Stimulated activated CD4-positive, alpha-beta T cell treated with anti-CD3 and anti-CD28 coated beads, Interleukin-12 subunit alpha, Interleukin-12 subunit beta, amount 100 ng/mL, for 48 hours (primary cell): ENCODE measurements around the gene CPM.
"Not testable (repeated sequence)": the region's sequence is repeated elsewhere in the genome, so short reads cannot be mapped to it uniquely, and the experiment has no call there.

ENCODE experiments used
- DNase-seq, 3 donors: peaks; one replicate each; pipeline ENCODE4 v3.0.0-alpha.2; 2020; ENCODE audit warnings: low read depth in 2 of 3, low spot score in 1 of 3

Gene CPM

DNA sequence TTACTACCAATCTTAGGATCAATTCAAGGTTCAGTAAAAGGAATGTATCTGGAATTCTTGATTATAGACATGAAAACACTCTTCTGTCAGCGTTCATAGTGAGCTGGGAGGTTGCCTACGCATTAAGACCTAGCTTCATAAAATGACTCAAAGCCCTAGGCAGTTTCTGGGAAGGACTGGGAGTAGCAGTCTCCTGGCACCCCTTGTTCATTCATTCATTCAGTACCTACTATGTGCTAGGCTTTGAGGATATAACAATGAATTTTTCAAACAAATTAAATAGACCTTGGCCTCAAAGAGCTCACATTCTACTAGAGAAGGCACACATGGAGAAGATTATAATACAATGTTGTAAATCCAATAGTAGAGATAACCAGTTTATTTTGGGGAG lies 78.9 kb downstream of the CPM start:
- no peak for DNase-seq

- DNase-seq, result no peak
These were observed 79.4 kb downstream of the CPM start for GRCh38 chr12:68853396-68854077.

DNA sequence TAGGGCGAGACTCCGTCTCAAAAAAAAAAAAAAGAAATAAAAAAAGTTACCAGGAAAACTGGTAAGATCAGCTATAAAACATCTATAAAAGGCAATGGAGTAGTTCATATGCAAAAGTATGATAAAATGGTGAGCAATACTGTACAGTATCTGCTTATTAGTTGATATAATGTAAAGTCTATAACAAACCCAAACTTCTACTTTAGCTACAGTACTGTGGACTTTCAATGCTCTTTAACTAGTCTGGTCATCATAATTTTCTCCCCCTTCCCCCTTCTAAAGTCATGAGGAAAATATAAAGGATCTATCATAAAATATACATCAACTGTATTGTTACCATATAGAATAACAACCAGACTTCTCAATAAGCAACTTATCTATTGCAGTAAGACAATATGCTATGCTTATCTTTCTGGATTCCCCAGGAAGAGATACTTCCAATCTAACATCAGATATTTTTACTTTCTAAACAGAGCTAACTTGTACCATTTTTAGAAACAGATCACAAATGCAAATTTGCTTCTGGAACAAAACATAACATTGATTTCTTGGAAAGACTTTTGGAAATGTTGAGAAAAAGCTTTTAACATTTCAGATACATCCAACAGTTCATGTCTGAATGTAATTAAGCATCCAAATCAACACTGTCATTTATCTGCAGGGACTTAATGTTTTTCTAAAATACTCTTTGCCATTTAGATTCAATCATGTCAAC lies 81.2 kb downstream of the CPM start:
- DNase-seq, result no peak

- DNase-seq, result no peak
These were observed 82.6 kb downstream of the CPM start for GRCh38 chr12:68850390-68850789.

- no peak for DNase-seq
These were observed 86.2 kb downstream of the CPM start for GRCh38 chr12:68846811-68847210.

GRCh38 chr12:68844788-68845695 lies 87.9 kb downstream of the CPM start:
- DNase-seq, result no peak

DNA sequence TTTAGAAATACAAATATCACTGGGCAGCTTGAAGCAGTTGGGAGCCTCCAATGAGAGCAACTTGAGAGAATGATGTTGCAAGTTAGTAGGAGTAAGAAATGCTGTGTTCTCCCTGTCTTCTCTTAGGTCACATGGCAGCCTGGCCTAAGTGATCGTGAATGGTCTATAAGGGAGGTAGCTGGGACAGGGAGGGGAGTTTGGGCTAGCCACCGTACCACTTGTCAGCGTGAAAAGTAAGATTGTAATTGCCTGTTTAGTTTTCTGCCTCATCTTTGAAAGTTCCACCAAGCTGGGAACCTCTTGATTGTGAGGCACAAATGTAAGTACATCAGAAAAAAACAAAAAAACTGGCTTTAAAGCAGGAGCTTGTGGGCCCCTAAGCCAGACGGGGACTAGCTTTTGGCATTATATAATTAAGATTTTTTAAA lies 88.6 kb downstream of the CPM start:
- no peak for DNase-seq

- no peak for DNase-seq
These were observed 90.0 kb downstream of the CPM start for GRCh38 chr12:68842784-68843567.

DNA sequence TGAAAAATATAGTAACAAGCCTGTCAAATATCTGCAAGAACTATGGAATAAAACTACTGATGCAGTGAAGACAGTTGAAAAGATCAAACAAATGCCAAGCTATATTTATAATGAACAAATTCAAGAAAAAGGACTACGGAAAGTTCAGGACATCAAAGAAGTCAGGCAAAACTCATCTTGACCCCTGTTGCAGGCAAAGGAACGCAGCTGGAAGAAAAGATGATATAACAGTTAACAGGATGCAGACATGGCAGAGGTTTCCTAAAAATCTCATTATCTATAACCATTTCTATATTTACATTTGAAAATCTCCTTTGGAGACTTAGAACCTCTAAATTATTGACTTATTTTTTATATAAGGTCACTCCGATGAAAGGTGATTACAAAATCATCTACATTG lies 90.8 kb downstream of the CPM start:
- no peak for DNase-seq

- no peak for DNase-seq
These were observed 91.3 kb downstream of the CPM start for GRCh38 chr12:68841717-68842116.

- DNase-seq, result not testable (repeated sequence)
These were observed 91.8 kb downstream of the CPM start for GRCh38 chr12:68841175-68841574.

DNA sequence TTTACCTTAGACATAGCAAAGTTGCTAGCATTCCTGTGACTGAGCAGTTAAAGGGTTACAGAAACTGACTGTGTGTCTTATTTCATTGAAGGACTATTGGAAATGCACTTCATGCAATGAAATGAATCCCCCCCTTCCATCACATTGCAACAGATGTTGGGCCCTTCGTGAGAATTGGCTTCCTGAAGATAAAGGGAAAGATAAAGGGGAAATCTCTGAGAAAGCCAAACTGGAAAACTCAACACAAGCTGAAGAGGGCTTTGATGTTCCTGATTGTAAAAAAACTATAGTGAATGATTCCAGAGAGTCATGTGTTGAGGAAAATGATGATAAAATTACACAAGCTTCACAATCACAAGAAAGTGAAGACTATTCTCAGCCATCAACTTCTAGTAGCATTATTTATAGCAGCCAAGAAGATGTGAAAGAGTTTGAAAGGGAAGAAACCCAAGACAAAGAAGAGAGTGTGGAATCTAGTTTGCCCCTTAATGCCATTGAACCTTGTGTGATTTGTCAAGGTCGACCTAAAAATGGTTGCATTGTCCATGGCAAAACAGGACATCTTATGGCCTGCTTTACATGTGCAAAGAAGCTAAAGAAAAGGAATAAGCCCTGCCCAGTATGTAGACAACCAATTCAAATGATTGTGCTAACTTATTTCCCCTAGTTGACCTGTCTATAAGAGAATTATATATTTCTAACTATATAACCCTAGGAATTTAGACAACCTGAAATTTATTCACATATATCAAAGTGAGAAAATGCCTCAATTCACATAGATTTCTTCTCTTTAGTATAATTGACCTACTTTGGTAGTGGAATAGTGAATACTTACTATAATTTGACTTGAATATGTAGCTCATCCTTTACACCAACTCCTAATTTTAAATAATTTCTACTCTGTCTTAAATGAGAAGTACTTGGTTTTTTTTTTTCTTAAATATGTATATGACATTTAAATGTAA lies 93.5 kb downstream of the CPM start:
- no peak for DNase-seq

- DNase-seq, result no peak
These were observed 94.7 kb downstream of the CPM start for GRCh38 chr12:68838046-68838886.

DNA sequence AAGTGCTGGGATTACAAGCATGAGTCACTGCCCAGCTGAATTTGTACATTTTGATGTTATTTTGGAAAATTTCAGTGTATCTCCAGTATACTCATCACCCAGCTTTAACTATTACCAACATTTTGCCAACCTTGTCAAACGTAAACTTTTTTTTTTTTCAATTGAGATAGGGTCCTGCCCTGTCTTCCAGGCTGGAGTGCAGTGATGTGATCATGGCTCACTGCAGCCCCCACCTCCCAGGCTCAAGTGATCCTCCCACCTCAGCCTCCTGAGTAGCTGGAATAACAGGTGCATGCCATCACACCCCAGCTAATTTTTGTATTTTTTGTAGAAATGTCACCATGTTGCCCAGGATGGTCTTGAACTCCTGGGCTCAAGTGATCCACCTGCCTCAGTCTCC lies 95.8 kb downstream of the CPM start:
- no peak for DNase-seq

- no peak for DNase-seq
These were observed 97.5 kb downstream of the CPM start for GRCh38 chr12:68835333-68835908.

- no peak for DNase-seq
These were observed 99.5 kb downstream of the CPM start for GRCh38 chr12:68833508-68833907.

DNA sequence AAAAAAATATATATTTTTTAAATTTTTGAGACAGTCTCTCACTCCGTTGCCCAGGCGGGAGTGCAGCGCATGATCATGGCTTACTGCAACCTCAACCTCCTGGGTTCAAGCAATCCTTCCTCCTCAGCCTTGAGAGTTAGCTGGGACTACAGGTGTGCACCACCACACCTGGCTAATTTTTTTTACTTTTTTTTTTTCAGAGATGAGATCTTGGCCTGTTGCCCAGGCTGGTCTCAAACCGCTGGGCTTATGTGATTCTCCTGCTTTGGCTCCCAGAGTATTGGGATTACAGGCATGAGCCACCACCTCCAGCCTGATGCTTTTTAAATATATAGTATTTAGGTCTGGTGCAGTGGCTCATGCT lies 100.5 kb downstream of the CPM start:
- DNase-seq, result no peak

GRCh38 chr12:68831751-68832503 lies 101.0 kb downstream of the CPM start:
- no peak for DNase-seq
